ENCODE results near the gene KDM2A.

KDM2A gene

DNA sequence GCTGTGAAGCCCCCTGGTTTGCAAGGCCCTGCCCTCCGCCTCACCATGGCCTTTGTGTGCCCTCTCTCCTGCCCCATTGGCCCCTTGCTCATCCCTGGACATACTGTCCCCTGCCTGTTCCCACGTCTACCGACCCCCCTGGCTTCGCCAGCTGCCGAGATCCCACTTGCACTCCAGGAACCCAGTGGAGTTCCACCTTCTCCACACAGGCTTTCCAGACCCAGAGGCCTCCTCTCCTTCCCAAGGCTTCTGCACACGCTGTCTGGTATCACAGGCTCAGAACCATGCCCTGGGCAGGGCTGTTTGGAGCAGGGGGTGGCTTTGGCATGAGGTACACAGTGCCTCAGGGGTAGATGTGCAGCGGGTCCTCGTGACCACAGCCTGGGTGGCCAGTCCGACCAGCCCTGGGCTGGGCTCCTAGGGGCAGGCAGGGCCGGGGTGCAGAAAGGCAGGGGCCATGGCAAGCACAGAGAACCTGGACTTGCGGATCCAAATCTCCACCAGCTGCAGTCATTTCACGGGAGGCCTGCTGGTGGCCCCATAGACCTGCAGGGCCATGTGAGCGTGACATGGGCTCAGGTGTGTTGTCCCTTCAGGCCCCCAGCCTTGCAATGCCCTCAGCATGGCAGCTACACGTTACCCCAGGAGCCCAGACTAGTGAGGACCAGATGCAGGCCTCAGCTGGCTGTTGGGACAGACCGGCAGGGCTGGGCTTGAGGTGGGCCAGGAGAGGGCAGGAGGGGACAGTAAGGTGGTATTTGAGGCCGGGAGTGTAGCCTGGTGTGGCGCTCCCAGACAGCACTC, 156.7 kb downstream of the KDM2A start:
- DNase-seq = peak; percentile 51

DNA sequence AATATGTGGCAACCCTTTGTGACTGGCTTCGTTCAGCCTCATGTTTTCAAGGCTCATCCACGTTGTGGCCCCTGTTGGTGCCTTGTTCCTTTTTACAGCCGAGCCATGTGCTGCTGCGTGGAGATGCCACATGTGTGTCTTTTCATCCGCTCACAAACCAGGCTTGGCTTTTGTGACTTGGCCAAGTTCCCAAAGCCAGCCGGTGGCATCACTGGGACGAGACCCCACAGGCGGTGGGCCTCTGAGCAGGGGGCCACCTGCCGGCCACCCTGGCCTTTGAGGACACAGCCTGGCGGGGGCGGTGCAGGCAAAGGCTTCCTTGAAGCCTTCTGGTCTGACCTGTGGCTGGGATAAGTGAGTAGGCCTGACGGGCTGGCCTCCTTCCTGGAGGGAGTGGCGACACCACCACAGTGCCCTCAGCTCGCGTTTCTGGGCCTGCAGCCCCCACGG, 157.7 kb downstream of the KDM2A start:
- peak; percentile 90 for DNase-seq

DNA sequence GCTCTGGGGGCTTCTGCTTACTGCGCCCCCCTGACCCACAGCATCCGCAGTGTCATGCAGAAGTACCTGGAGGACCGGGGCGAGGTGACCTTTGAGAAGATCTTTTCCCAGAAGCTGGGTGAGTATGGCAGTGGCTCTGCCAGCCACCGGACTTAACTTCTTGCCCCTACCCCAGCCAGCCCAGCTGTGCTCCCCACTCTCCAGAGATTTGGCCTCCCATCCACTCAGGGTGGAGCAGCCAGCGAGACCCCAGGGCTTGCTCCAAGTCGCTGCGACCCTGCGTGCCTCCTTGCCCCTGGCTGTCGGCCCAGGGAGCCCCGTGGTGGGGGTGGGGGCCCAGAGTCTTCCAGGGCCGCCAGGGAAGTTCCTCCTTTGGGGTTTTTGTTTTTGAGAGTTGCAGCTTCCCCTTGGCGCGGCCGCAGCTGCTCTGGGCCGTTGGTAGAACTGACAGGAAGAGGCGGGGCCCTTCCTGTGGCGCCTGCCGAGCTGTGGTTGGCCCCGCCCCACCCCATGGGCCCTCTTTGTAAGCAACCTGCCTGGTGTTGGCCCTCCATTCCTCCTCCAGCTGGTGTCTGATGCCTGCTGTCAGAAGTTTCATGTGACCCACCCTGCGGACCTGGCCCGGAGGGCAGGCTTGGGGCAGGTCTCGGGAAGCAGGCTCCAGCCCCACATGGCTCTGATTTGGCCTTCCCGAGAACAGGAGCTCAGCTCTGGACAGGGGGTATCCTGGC, 158.3 kb downstream of the KDM2A start:
- DNase-seq = peak; percentile 95

DNA sequence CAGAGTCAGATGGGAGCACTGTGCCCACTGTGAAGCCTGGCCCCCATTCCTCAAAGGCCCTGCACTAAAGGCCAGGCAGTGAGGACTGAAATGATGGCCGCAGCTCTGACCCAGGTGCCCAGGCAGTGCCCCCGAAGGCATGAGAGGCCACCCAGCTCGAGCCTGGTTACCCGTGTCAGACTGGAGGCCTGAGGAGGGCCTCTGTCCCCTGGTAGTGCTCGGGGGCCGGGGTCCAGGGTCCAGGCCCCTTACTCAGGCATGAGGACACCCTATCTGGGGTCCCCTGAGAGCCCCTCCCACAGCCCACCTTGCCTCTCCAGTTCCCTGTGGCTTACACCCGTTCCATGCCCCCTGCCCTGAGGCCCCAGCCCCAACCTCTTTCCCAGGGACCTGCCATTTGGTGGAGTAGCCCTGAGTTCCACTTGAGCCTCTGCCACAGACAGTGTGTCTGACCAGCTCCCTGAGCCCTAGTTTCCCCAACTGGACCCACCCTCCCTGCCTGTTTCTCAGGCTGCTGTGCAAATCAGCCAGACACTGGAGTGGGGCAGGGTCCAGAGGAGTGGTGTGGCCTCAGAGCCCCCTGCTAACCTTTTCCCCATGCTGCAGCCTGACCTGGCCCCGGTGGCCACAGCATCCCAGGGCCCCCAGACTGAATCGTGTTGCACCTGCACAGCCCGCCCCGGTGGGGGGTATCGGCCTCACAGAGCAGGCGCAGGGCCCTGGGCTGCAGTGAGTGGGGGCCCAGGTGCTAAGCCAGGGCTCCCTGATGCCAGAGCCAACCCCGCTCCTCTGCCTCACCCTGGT, 159.3 kb downstream of the KDM2A start:
- no peak for DNase-seq

DNA sequence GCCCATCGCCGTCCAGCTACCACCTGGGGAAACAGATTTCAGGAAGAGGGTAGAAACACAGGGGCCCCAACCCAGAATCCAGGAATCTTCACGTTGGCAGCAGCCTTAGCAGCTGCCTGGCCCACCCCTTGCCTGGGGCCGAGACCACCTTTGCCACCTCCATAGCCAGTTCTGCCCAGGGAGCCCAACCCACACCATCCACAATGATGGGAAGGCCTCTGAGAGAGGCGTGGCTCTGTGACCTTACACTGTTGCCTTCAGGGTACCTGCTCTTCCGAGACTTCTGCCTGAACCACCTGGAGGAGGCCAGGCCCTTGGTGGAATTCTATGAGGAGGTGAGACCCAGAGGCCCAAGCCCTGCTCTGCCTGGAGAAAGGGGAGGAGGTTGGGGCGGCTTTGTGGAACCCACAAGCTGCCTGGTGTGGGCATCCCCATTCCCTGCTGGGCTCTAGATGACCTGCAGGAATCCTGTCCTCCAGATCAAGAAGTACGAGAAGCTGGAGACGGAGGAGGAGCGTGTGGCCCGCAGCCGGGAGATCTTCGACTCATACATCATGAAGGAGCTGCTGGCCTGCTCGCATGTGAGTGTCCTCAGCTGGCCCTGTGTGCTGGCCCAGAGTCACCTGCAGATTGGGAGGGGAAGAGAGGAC, 160.0 kb downstream of the KDM2A start:
- no peak for DNase-seq

DNA sequence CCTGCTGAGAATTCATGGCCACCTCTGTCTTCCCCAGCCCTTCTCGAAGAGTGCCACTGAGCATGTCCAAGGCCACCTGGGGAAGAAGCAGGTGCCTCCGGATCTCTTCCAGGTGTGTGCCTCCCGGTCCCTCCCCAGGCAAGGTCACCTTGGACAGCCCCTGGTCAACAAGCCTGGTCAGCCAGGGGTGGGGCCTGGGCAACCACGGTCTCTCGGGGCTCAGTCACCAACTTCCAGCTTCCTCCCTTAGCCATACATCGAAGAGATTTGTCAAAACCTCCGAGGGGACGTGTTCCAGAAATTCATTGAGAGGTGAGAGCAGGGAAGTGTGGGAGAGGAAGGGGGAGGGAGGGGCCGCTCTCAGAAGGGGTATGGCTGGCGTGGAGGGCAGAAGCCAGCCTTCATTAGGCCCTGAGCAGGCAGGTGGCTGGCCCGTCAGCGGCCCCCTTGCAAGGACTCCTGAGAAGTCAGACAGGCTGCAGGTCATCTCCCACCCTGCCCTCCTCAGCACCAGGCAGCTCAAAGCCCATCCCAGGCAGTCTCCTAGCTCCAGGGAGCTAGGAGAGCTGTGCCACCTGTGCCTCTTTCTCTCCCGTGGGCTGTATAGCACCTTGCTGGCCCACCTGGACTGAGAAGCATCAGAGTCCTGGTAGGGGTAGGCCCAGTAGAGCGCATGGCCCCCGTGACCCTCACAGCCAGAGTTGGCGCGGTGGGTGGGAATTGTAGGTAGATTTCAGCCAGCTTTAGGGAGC, 160.7 kb downstream of the KDM2A start:
- DNase-seq = no peak

DNA sequence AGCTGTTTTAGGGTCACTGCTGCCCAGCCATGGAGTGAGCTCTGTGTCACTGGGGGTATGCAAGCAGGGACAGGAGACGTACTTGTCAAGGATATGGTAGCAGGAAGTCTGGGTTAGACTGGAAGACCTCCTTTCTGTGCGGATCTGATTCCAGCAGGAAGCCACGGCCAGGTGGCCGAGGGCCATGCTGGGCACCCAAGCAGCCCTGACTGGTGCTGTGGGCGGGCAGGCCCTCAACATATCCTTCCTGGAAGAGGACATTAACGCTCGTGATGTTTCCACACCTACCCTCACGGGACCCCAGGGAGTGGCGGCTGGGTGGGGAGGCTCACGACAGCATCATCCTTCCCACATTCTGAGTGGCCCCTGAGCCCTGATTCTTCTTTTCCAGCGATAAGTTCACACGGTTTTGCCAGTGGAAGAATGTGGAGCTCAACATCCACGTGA, 161.3 kb downstream of the KDM2A start:
- DNase-seq = no peak

DNA sequence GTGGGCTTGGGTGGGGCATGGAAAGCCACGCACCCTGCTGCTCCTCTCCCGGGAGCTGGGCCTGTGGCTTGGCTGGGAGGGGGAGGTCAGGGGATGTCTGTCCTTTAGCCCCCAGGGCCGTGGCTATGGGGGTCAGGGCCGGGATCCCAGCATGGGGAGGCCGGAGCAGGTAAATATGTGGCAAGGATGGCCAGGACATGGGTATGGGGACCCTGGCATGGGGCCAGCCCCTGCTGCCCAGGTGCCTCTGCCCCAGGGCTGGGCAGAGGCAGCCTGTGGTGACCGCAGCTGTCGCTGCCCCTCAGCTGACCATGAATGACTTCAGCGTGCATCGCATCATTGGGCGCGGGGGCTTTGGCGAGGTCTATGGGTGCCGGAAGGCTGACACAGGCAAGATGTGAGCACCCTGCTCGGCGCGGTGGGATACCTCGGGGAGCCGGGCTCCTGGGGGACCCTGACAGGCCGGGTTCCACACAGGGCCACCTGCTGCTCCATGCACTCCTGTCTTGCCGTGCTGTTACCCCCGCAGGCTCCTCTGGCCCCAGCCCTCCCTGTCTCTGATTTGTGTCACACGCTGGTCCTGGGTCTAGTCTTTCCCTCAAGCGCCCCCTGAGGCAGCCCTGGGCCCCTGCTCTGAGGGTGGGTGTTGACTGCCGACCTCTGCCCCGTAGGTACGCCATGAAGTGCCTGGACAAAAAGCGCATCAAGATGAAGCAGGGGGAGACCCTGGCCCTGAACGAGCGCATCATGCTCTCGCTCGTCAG, 161.9 kb downstream of the KDM2A start:
- DNase-seq = no peak

DNA sequence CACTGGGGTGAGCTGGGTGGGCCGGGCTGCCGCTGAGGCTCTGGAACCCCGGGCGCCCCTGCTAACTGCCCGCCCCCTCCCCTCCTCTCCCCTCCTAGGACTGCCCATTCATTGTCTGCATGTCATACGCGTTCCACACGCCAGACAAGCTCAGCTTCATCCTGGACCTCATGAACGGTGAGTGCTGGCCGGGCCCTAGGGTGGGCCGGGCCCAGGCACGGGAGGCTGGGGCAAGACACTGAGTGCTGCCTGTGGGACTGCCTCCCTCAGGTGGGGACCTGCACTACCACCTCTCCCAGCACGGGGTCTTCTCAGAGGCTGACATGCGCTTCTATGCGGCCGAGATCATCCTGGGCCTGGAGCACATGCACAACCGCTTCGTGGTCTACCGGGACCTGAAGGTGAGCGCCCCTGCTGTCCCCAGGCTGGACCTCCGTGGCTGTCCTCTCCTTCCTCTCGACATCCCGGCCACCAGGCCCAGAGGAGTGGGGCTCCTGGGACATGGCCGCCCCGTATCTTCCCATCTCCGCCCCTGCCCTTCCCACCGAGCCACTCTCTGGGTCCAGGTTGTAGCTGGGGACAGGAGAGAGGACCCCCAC, 162.6 kb downstream of the KDM2A start:
- no peak for DNase-seq

GRCh38 chr11:67282155-67282875, 163.3 kb downstream of the KDM2A start:
- no peak for DNase-seq

DNA sequence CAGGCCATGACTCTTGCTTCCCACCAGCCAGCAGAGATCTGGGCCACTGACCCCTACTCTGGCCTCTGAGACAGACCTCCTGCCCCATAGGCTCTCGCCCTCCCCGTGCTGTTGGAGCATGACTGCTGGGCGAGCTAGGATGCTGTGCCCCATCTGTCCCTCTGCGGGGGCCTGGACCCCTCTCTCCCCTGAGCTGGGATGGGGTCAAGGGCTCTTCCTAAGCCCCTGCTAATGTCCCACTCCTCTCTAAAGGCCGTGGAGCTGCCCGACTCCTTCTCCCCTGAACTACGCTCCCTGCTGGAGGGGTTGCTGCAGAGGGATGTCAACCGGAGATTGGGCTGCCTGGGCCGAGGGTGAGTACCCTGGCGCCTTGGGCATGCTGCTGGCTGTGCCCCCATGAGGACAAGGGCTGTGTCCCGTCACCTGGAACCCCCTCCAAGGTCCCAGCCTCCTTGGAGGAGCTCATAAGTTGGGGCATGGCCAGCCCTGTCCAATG, 163.9 kb downstream of the KDM2A start:
- no peak for DNase-seq

- DNase-seq = no peak
Measured at GRCh38 chr11:67283481-67283963, 164.5 kb downstream of the KDM2A start.

DNA sequence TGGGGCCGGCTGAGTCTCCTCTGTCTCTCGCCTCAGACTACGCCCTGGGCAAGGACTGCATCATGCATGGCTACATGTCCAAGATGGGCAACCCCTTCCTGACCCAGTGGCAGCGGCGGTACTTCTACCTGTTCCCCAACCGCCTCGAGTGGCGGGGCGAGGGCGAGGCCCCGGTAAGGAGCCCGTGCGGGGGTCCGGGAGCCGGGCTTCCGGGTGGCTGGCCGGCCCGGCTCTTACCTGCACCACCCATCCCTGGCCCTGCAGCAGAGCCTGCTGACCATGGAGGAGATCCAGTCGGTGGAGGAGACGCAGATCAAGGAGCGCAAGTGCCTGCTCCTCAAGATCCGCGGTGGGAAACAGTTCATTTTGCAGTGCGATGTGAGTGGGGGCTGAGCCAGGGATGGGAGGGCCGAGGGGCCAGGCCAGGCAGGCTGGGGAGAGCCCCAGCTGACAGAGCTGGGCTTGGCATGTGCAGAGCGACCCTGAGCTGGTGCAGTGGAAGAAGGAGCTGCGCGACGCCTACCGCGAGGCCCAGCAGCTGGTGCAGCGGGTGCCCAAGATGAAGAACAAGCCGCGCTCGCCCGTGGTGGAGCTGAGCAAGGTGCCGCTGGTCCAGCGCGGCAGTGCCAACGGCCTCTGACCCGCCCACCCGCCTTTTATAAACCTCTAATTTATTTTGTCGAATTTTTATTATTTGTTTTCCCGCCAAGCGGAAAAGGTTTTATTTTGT, 165.9 kb downstream of the KDM2A start:
- DNase-seq = no peak

DNA sequence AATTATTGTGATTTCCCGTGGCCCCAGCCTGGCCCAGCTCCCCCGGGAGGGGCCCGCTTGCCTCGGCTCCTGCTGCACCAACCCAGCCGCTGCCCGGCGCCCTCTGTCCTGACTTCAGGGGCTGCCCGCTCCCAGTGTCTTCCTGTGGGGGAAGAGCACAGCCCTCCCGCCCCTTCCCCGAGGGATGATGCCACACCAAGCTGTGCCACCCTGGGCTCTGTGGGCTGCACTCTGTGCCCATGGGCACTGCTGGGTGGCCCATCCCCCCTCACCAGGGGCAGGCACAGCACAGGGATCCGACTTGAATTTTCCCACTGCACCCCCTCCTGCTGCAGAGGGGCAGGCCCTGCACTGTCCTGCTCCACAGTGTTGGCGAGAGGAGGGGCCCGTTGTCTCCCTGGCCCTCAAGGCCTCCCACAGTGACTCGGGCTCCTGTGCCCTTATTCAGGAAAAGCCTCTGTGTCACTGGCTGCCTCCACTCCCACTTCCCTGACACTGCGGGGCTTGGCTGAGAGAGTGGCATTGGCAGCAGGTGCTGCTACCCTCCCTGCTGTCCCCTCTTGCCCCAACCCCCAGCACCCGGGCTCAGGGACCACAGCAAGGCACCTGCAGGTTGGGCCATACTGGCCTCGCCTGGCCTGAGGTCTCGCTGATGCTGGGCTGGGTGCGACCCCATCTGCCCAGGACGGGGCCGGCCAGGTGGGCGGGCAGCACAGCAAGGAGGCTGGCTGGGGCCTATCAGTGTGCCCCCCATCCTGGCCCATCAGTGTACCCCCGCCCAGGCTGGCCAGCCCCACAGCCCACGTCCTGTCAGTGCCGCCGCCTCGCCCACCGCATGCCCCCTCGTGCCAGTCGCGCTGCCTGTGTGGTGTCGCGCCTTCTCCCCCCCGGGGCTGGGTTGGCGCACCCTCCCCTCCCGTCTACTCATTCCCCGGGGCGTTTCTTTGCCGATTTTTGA, 166.8 kb downstream of the KDM2A start:
- no peak for DNase-seq

- DNase-seq = no peak
Measured at GRCh38 chr11:67286621-67287333, 167.7 kb downstream of the KDM2A start.

GRCh38 chr11:67287355-67288197, 168.5 kb downstream of the KDM2A start:
- DNase-seq = no peak

DNA sequence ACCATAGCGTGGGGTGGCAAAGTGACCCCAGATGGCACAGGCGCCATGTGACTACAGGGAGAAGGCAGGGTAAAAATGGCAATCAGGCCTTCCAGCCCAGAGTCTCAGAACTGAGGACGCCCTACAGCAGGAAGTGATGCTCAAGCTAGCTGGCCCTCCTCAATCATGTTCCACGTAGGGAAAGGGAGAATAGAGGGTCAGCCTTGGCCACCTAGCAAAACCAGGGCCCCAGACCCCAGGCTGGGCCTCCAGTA, 169.1 kb downstream of the KDM2A start:
- no peak for DNase-seq
